Liver (tissue), 3 donors: ENCODE data around the gene PPP4R4.

Experiments
- FOXA1 ChIP-seq: IDR thresholded peaks from 2 replicates; pipeline ENCODE4 v1.6.1; 2016; ENCODE audit warnings: antibody characterized with exemption
- GABPA ChIP-seq, 2 donors: IDR thresholded peaks in 1 of 2; conservative IDR thresholded peaks in 1 of 2; 2 replicates each; pipeline ENCODE4 v1.6.1; 2016; ENCODE audit warnings: antibody characterized with exemption in 2 of 2, mild to moderate bottlenecking in 1 of 2, moderate library complexity in 1 of 2
- JUND ChIP-seq, 2 donors: IDR thresholded peaks; 2 replicates each; pipeline ENCODE4 v1.6.1; 2016; ENCODE audit warnings: antibody characterized with exemption in 2 of 2
- RAD21 ChIP-seq, 2 donors: IDR thresholded peaks; 2 replicates each; pipeline ENCODE4 v1.6.1; 2016; ENCODE audit warnings: antibody characterized with exemption in 2 of 2, mild to moderate bottlenecking in 2 of 2
- SP1 ChIP-seq: IDR thresholded peaks from 2 replicates; pipeline ENCODE4 v1.6.1; 2018; ENCODE audit warnings: antibody characterized with exemption, mild to moderate bottlenecking
- TAF1 ChIP-seq: conservative IDR thresholded peaks from 2 replicates; pipeline ENCODE4 v1.6.1; 2016; ENCODE audit warnings: antibody characterized with exemption, mild to moderate bottlenecking
- YY1 ChIP-seq: IDR thresholded peaks from 2 replicates; pipeline ENCODE4 v1.6.1; 2016; ENCODE audit warnings: antibody characterized with exemption, mild to moderate bottlenecking
- TF ChIP-seq, protein P1 (sequence below): fragments of 150-350 bp; IDR thresholded peaks from 2 replicates; pipeline ENCODE4 v1.5.1; 2017; ENCODE audit warnings: improper control_type of control experiment, low read depth, low read length; ENCODE audit not compliant: missing input control
- TF ChIP-seq, protein P2 (sequence below): IDR thresholded peaks from 2 replicates; pipeline ENCODE4 v1.6.1; 2016; ENCODE audit warnings: antibody characterized with exemption, mild to moderate bottlenecking
- TF ChIP-seq, protein P3 (sequence below): IDR thresholded peaks from 2 replicates; pipeline ENCODE4 v1.6.1; 2016; ENCODE audit warnings: antibody characterized with exemption
- donor health status: healthy.
- donor health status: healthy.

- TF ChIP-seq, protein P1, sequence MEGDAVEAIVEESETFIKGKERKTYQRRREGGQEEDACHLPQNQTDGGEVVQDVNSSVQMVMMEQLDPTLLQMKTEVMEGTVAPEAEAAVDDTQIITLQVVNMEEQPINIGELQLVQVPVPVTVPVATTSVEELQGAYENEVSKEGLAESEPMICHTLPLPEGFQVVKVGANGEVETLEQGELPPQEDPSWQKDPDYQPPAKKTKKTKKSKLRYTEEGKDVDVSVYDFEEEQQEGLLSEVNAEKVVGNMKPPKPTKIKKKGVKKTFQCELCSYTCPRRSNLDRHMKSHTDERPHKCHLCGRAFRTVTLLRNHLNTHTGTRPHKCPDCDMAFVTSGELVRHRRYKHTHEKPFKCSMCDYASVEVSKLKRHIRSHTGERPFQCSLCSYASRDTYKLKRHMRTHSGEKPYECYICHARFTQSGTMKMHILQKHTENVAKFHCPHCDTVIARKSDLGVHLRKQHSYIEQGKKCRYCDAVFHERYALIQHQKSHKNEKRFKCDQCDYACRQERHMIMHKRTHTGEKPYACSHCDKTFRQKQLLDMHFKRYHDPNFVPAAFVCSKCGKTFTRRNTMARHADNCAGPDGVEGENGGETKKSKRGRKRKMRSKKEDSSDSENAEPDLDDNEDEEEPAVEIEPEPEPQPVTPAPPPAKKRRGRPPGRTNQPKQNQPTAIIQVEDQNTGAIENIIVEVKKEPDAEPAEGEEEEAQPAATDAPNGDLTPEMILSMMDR = peak; percentile 75
- TF ChIP-seq SP1 (no peak), RAD21 (IDR thresholded peaks at IDR 0.05) (peak; percentile 81 to 82), FOXA1 (no peak), TAF1 (no peak), GABPA (IDR thresholded peaks at IDR 0.05 in 1 of 2, conservative IDR thresholded peaks at IDR 0.05 in 1 of 2) (no peak), YY1 (no peak), JUND (IDR thresholded peaks at IDR 0.05) (peak in 1 of 2 donors; percentile 10)
- TF ChIP-seq, protein P2, sequence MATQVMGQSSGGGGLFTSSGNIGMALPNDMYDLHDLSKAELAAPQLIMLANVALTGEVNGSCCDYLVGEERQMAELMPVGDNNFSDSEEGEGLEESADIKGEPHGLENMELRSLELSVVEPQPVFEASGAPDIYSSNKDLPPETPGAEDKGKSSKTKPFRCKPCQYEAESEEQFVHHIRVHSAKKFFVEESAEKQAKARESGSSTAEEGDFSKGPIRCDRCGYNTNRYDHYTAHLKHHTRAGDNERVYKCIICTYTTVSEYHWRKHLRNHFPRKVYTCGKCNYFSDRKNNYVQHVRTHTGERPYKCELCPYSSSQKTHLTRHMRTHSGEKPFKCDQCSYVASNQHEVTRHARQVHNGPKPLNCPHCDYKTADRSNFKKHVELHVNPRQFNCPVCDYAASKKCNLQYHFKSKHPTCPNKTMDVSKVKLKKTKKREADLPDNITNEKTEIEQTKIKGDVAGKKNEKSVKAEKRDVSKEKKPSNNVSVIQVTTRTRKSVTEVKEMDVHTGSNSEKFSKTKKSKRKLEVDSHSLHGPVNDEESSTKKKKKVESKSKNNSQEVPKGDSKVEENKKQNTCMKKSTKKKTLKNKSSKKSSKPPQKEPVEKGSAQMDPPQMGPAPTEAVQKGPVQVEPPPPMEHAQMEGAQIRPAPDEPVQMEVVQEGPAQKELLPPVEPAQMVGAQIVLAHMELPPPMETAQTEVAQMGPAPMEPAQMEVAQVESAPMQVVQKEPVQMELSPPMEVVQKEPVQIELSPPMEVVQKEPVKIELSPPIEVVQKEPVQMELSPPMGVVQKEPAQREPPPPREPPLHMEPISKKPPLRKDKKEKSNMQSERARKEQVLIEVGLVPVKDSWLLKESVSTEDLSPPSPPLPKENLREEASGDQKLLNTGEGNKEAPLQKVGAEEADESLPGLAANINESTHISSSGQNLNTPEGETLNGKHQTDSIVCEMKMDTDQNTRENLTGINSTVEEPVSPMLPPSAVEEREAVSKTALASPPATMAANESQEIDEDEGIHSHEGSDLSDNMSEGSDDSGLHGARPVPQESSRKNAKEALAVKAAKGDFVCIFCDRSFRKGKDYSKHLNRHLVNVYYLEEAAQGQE = no peak
- TF ChIP-seq, protein P3, sequence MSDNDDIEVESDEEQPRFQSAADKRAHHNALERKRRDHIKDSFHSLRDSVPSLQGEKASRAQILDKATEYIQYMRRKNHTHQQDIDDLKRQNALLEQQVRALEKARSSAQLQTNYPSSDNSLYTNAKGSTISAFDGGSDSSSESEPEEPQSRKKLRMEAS = no peak
These were observed 41.7 kb upstream of the PPP4R4 start for GRCh38 chr14:94132285-94132887.
